GM19099 (cell line): ENCODE data around the gene PNRC1.

Experiments used
- POLR2A ChIP-seq: IDR thresholded peaks from 3 replicates; pipeline ENCODE4 v1.6.1; 2011; ENCODE audit warnings: low read depth; ENCODE audit not compliant: insufficient read length; ENCODE audit errors: extremely low read depth

Gene PNRC1

DNA sequence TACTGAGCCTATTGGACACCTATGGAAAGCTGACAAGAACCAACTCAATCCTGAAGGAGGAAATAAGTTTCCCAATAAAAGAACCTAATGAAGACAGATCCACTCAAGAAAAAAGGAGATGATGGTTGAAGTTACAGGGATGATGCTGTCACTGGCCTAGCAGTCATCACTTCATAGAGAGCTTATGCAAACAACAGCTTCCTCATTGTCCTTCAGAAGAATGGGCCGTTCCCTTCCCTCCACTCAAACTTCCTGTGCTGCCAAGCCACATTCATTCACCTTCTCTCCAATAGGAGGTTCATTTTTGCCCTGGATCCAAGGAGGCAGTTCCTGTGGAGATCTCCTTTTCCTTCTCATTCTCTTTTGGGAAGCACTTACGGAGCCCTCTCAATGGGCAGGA lies 51.5 kb downstream of the PNRC1 start:
- TF ChIP-seq POLR2A = no peak

DNA sequence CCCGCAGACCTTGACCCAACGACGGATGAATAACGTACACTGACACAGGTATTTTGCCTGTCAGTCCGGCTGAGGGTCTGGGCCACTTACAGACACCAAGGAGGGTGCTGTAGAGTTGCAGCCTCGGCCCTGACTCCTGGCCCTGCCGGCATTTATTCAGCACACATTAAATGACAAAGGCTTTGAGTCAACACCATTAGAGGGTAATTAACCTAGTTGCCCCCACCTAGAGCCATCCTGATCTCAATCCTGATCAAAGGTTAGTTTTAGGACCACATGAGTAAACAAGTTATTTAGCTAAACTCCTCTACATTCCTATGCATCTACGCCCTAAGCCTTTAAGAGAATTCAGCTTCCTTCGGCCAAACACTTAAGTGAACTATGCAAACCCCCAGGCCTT lies 53.4 kb downstream of the PNRC1 start:
- no peak for TF ChIP-seq POLR2A

- TF ChIP-seq POLR2A = no peak
Measured at GRCh38 chr6:89134723-89135122, 54.2 kb downstream of the PNRC1 start.
